Anterior cingulate cortex (tissue), 58 donors: ENCODE measurements around the gene INKA1.
"Not testable (repeated sequence)": the region's sequence is repeated elsewhere in the genome, so short reads cannot be mapped to it uniquely, and the experiment has no call there.

ENCODE experiments used
- DNase-seq, 58 donors: peaks; one replicate each; lab custom pipeline; 2025; lab: John Stamatoyannopoulos, UW

The INKA1 gene

GRCh38 chr3:49805897-49806701 is 3.0 kb downstream of the INKA1 start:
- DNase-seq: peak in 20 of 58 donors; percentile 7 to 53 (median 26)

GRCh38 chr3:49806850-49807249 is 3.8 kb downstream of the INKA1 start:
- no peak for DNase-seq

- no peak for DNase-seq
These were observed 4.5 kb downstream of the INKA1 start for GRCh38 chr3:49807431-49808114.

GRCh38 chr3:49812916-49813496 is 9.9 kb downstream of the INKA1 start:
- DNase-seq: no peak

GRCh38 chr3:49813497-49814174 is 10.6 kb downstream of the INKA1 start, which contains the start of gene UBA7:
Gene UBA7 (minus strand): TSS chr3:49813953. CDS start chr3:49813787, 166 bp downstream.
- peak in 12 of 58 donors; percentile 2 to 36 (median 16) for DNase-seq

- DNase-seq: not testable (repeated sequence)
These were observed 20.1 kb downstream of the INKA1 start for GRCh38 chr3:49823131-49823530.

GRCh38 chr3:49826016-49826415 is 23.0 kb downstream of the INKA1 start:
- peak in 2 of 58 donors; percentile 11 to 15 for DNase-seq

GRCh38 chr3:49831341-49831740 is 28.3 kb downstream of the INKA1 start:
- no peak for DNase-seq

GRCh38 chr3:49839193-49839809 is 36.2 kb downstream of the INKA1 start:
- peak in 56 of 58 donors; percentile 10 to 86 (median 57) for DNase-seq

GRCh38 chr3:49840388-49840787 is 37.3 kb downstream of the INKA1 start:
- no peak for DNase-seq

GRCh38 chr3:49841126-49841696 is 38.1 kb downstream of the INKA1 start:
- peak in 1 of 58 donors; percentile 27 for DNase-seq

GRCh38 chr3:49841806-49842205 is 38.7 kb downstream of the INKA1 start:
- DNase-seq: peak in 42 of 58 donors; percentile 12 to 83 (median 44)

- DNase-seq: no peak
These were observed 39.9 kb downstream of the INKA1 start for GRCh38 chr3:49842843-49843517.

- DNase-seq: no peak
These were observed 41.6 kb downstream of the INKA1 start for GRCh38 chr3:49844464-49845183.

- DNase-seq: no peak
These were observed 42.6 kb downstream of the INKA1 start for GRCh38 chr3:49845694-49846093.
